ENCODE data around the gene GAPDHS. TPM values are rescaled to one million over a fixed set of nuclear protein-coding genes. Genes with fewer than 3 reads are reported as not detected.

Gene GAPDHS
- total and polyA plus RNA-seq, 5 donors from 2014 or later: not detected

GRCh38 chr19:35511337-35511736 is 21.9 kb upstream of the GAPDHS start:
- Histone ChIP-seq H3K9me3 (ENCODE audit: control insufficient read depth in 2 of 2, low read length in 2 of 2) (no peaks in the 10 kb centered on the region), H3K27me3 (ENCODE audit: control insufficient read depth, insufficient read depth, low read length) (peaks cover 18% of the 10 kb centered on the region), H3K4me1 (ENCODE audit: control insufficient read depth, insufficient read depth, low read length, poor library complexity, severe bottlenecking) (peaks cover 16% of the 10 kb centered on the region), H3K27ac (ENCODE audit: insufficient read depth, low read length, poor library complexity, severe bottlenecking) (no peak overlapping the region), H3K36me3 (ENCODE audit: control insufficient read depth, insufficient read depth, low read length) (no peaks in the 10 kb centered on the region), H3K4me3 (ENCODE audit: low read depth, low read length) (no peak overlapping the region)
- peaks cover 0 to 4% (median 0%) of the 10 kb centered on the region in 7 donors for H3K9me3 Mint-ChIP-seq
- H3K4me3 Mint-ChIP-seq: peak overlapping the region in 1 of 4 donors; percentile 48
- ATAC-seq (ENCODE audit: low read depth in 2 of 2) (no peak), DNase-seq (no peak)
- H3K4me1 Mint-ChIP-seq: peaks cover 0 to 17% (median 2%) of the 10 kb centered on the region in 4 donors
- peaks cover 46% of the 10 kb centered on the region for H3K27me3 Mint-ChIP-seq
- H3K27ac Mint-ChIP-seq: no peak overlapping the region
- no peaks in the 10 kb centered on the region for H3K36me3 Mint-ChIP-seq

GRCh38 chr19:35512831-35513627 is 20.2 kb upstream of the GAPDHS start:
- Histone ChIP-seq H3K36me3 (ENCODE audit: control insufficient read depth, insufficient read depth, low read length) (no peaks in the 10 kb centered on the region), H3K4me3 (ENCODE audit: low read depth, low read length) (no peak overlapping the region), H3K27me3 (ENCODE audit: control insufficient read depth, insufficient read depth, low read length) (peaks cover 15% of the 10 kb centered on the region), H3K4me1 (ENCODE audit: control insufficient read depth, insufficient read depth, low read length, poor library complexity, severe bottlenecking) (peaks cover 16% of the 10 kb centered on the region), H3K27ac (ENCODE audit: insufficient read depth, low read length, poor library complexity, severe bottlenecking) (no peak overlapping the region), H3K9me3 (ENCODE audit: control insufficient read depth in 2 of 2, low read length in 2 of 2) (no peaks in the 10 kb centered on the region)
- DNase-seq (no peak), ATAC-seq (ENCODE audit: low read depth in 2 of 2) (no peak)
- H3K27me3 Mint-ChIP-seq: peaks cover 44% of the 10 kb centered on the region
- peaks cover 0 to 4% (median 0%) of the 10 kb centered on the region in 7 donors for H3K9me3 Mint-ChIP-seq
- peak overlapping the region in 1 of 3 donors; percentile 51 for H3K27ac Mint-ChIP-seq
- H3K36me3 Mint-ChIP-seq: no peaks in the 10 kb centered on the region
- H3K4me1 Mint-ChIP-seq: peaks cover 0 to 17% (median 2%) of the 10 kb centered on the region in 4 donors
- H3K4me3 Mint-ChIP-seq: no peak overlapping the region

- peak within 1 kb of the TSS in 1 of 3 donors; percentile 51 for H3K27ac Mint-ChIP-seq
- no peak within 1 kb of the TSS for H3K4me3 Mint-ChIP-seq
- H3K9me3 Mint-ChIP-seq: peaks cover 0 to 4% (median 0%) of the 10 kb centered on the region in 7 donors
- DNase-seq: no peak
- Histone ChIP-seq H3K4me1 (ENCODE audit: control insufficient read depth, insufficient read depth, low read length, poor library complexity, severe bottlenecking) (peaks cover 16% of the 10 kb centered on the region), H3K9me3 (ENCODE audit: control insufficient read depth in 2 of 2, low read length in 2 of 2) (no peaks in the 10 kb centered on the region), H3K36me3 (ENCODE audit: control insufficient read depth, insufficient read depth, low read length) (no peaks in the 10 kb centered on the region), H3K27ac (ENCODE audit: insufficient read depth, low read length, poor library complexity, severe bottlenecking) (no peak within 1 kb of the TSS), H3K27me3 (ENCODE audit: control insufficient read depth, insufficient read depth, low read length) (peaks cover 8% of the 10 kb centered on the region), H3K4me3 (ENCODE audit: low read depth, low read length) (no peak within 1 kb of the TSS)
- H3K4me1 Mint-ChIP-seq: peaks cover 0 to 15% (median 2%) of the 10 kb centered on the region in 4 donors
- H3K27me3 Mint-ChIP-seq: peaks cover 36% of the 10 kb centered on the region
- no peak for ATAC-seq (ENCODE audit: low read depth in 2 of 2)
- H3K36me3 Mint-ChIP-seq: no peaks in the 10 kb centered on the region
Measured at GRCh38 chr19:35513628-35514281, 19.5 kb upstream of the GAPDHS start, which contains the start of gene DMKN. Gene DMKN (minus strand): TSS chr19:35513649. CDS start chr19:35513475, 174 bp downstream.

GRCh38 chr19:35514282-35514809 is 18.9 kb upstream of the GAPDHS start:
- H3K4me3 Mint-ChIP-seq: no peak overlapping the region
- Histone ChIP-seq H3K4me3 (ENCODE audit: low read depth, low read length) (no peak overlapping the region), H3K27me3 (ENCODE audit: control insufficient read depth, insufficient read depth, low read length) (peaks cover 6% of the 10 kb centered on the region), H3K9me3 (ENCODE audit: control insufficient read depth in 2 of 2, low read length in 2 of 2) (no peaks in the 10 kb centered on the region), H3K36me3 (ENCODE audit: control insufficient read depth, insufficient read depth, low read length) (no peaks in the 10 kb centered on the region), H3K27ac (ENCODE audit: insufficient read depth, low read length, poor library complexity, severe bottlenecking) (no peak overlapping the region), H3K4me1 (ENCODE audit: control insufficient read depth, insufficient read depth, low read length, poor library complexity, severe bottlenecking) (peaks cover 15% of the 10 kb centered on the region)
- no peak for ATAC-seq (ENCODE audit: low read depth in 2 of 2)
- no peak for DNase-seq
- peaks cover 0 to 4% (median 0%) of the 10 kb centered on the region in 7 donors for H3K9me3 Mint-ChIP-seq
- no peaks in the 10 kb centered on the region for H3K36me3 Mint-ChIP-seq
- peaks cover 0 to 12% (median 2%) of the 10 kb centered on the region in 4 donors for H3K4me1 Mint-ChIP-seq
- no peak overlapping the region for H3K27ac Mint-ChIP-seq
- peaks cover 30% of the 10 kb centered on the region for H3K27me3 Mint-ChIP-seq

GRCh38 chr19:35516310-35516709 is 16.9 kb upstream of the GAPDHS start:
- no peak overlapping the region for H3K27ac ChIP-seq (ENCODE audit: insufficient read depth, low read length, poor library complexity, severe bottlenecking)
- H3K4me3 ChIP-seq (ENCODE audit: low read depth, low read length): no peak overlapping the region
- H3K27me3 Mint-ChIP-seq: peaks cover 21% of the 10 kb centered on the region
- no peaks in the 10 kb centered on the region for H3K9me3 Mint-ChIP-seq
- no peaks in the 10 kb centered on the region for H3K27me3 ChIP-seq (ENCODE audit: control insufficient read depth, insufficient read depth, low read length)
- no peaks in the 10 kb centered on the region for H3K36me3 Mint-ChIP-seq
- ATAC-seq (ENCODE audit: low read depth in 2 of 2) (no peak), DNase-seq (no peak)
- no peaks in the 10 kb centered on the region for H3K4me1 ChIP-seq (ENCODE audit: control insufficient read depth, insufficient read depth, low read length, poor library complexity, severe bottlenecking)
- H3K4me1 Mint-ChIP-seq: peaks cover 0 to 2% (median 0%) of the 10 kb centered on the region in 4 donors
- H3K36me3 ChIP-seq (ENCODE audit: control insufficient read depth, insufficient read depth, low read length): no peaks in the 10 kb centered on the region
- H3K9me3 ChIP-seq (ENCODE audit: control insufficient read depth in 2 of 2, low read length in 2 of 2): no peaks in the 10 kb centered on the region
- H3K27ac Mint-ChIP-seq: no peak overlapping the region
- no peak overlapping the region for H3K4me3 Mint-ChIP-seq

- Mint-ChIP-seq H3K27ac (peak overlapping the region in 1 of 3 donors; percentile 32), H3K9me3 (no peaks in the 10 kb centered on the region), H3K36me3 (no peaks in the 10 kb centered on the region), H3K4me1 (peaks cover 0 to 2% (median 0%) of the 10 kb centered on the region in 4 donors), H3K4me3 (no peak overlapping the region), H3K27me3 (peaks cover 14% of the 10 kb centered on the region)
- no peaks in the 10 kb centered on the region for H3K9me3 ChIP-seq (ENCODE audit: control insufficient read depth in 2 of 2, low read length in 2 of 2)
- no peaks in the 10 kb centered on the region for H3K4me1 ChIP-seq (ENCODE audit: control insufficient read depth, insufficient read depth, low read length, poor library complexity, severe bottlenecking)
- ATAC-seq (ENCODE audit: low read depth in 2 of 2): no peak
- no peaks in the 10 kb centered on the region for H3K27me3 ChIP-seq (ENCODE audit: control insufficient read depth, insufficient read depth, low read length)
- no peak overlapping the region for H3K27ac ChIP-seq (ENCODE audit: insufficient read depth, low read length, poor library complexity, severe bottlenecking)
- DNase-seq: no peak
- no peak overlapping the region for H3K4me3 ChIP-seq (ENCODE audit: low read depth, low read length)
- no peaks in the 10 kb centered on the region for H3K36me3 ChIP-seq (ENCODE audit: control insufficient read depth, insufficient read depth, low read length)
Measured at GRCh38 chr19:35517342-35517741, 15.9 kb upstream of the GAPDHS start.

GRCh38 chr19:35518313-35518712 is 14.9 kb upstream of the GAPDHS start:
- H3K9me3 Mint-ChIP-seq: no peaks in the 10 kb centered on the region
- Histone ChIP-seq H3K27me3 (ENCODE audit: control insufficient read depth, insufficient read depth, low read length) (no peaks in the 10 kb centered on the region), H3K4me3 (ENCODE audit: low read depth, low read length) (no peak overlapping the region), H3K9me3 (ENCODE audit: control insufficient read depth in 2 of 2, low read length in 2 of 2) (no peaks in the 10 kb centered on the region), H3K4me1 (ENCODE audit: control insufficient read depth, insufficient read depth, low read length, poor library complexity, severe bottlenecking) (no peaks in the 10 kb centered on the region), H3K27ac (ENCODE audit: insufficient read depth, low read length, poor library complexity, severe bottlenecking) (no peak overlapping the region), H3K36me3 (ENCODE audit: control insufficient read depth, insufficient read depth, low read length) (no peaks in the 10 kb centered on the region)
- H3K4me3 Mint-ChIP-seq: no peak overlapping the region
- H3K27ac Mint-ChIP-seq: no peak overlapping the region
- DNase-seq (no peak), ATAC-seq (ENCODE audit: low read depth in 2 of 2) (no peak)
- peaks cover 7% of the 10 kb centered on the region for H3K27me3 Mint-ChIP-seq
- no peaks in the 10 kb centered on the region for H3K36me3 Mint-ChIP-seq
- H3K4me1 Mint-ChIP-seq: peaks cover 0 to 2% (median 0%) of the 10 kb centered on the region in 4 donors

Measured in CD4-positive, CD25-positive, alpha-beta regulatory T cell (primary cell).